Measurements from ENCODE around the gene ADPRHL1. TPM values are rescaled to one million over a fixed set of nuclear protein-coding genes. Genes with fewer than 3 reads are reported as not detected.

ADPRHL1 gene
- total and polyA plus RNA-seq, 12 donors, result 163 to 939 (median 656) TPM

GRCh38 chr13:113414335-113414734 lies 39.0 kb downstream of the ADPRHL1 start:
- H3K27ac ChIP-seq, result peak overlapping the region; percentile 62 to 86 (median 79)
- 51 to 52% methylated on average over 8 of the region's 8 CpGs for whole genome bisulfite sequencing, 2 donors

GRCh38 chr13:113413898-113414282 lies 39.4 kb downstream of the ADPRHL1 start:
- no peaks in the 10 kb centered on the region for H3K9me3 ChIP-seq
- TF ChIP-seq CTCF (IDR thresholded peaks at IDR 0.05), result no peak
- no peak for DNase-seq
- peaks cover 4 to 43% (median 10%) of the 10 kb centered on the region in 9 donors for H3K4me1 ChIP-seq
- intact Hi-C loops (cut with DNase I), result no loop called here
- peak overlapping the region; percentile 62 to 86 (median 79) for H3K27ac ChIP-seq
- H3K27me3 ChIP-seq, result no peaks in the 10 kb centered on the region
- 23 to 41% methylated on average over 9 of the region's 9 CpGs for WGBS, 2 donors
- no peaks in the 10 kb centered on the region for H3K36me3 ChIP-seq
- ATAC-seq, result peak; percentile 25 to 67 (median 48)
- H3K4me3 ChIP-seq, result no peak overlapping the region

More at GRCh38 chr13:113414335-113414734, 39.0 kb downstream of the ADPRHL1 start:
- no peak for TF ChIP-seq CTCF (IDR thresholded peaks at IDR 0.05)
- peak in 4 of 8 donors; percentile 3 to 8 (median 6) for ATAC-seq
- Histone ChIP-seq H3K4me1 (peaks cover 4 to 40% (median 10%) of the 10 kb centered on the region in 9 donors), H3K36me3 (peaks cover 0 to 3% (median 0%) of the 10 kb centered on the region in 9 donors), H3K9me3 (no peaks in the 10 kb centered on the region), H3K4me3 (no peak overlapping the region), H3K27me3 (no peaks in the 10 kb centered on the region)
- DNase-seq, result no peak
- intact Hi-C loops (cut with DNase I), result no loop called here

- WGBS, 2 donors, result 77 to 84% methylated on average over 32 of the region's 32 CpGs
- Histone ChIP-seq H3K4me3 (no peak overlapping the region), H3K9me3 (no peaks in the 10 kb centered on the region), H3K27me3 (no peaks in the 10 kb centered on the region), H3K4me1 (peaks cover 4 to 48% (median 10%) of the 10 kb centered on the region in 9 donors), H3K36me3 (no peaks in the 10 kb centered on the region), H3K27ac (peak overlapping the region; percentile 62 to 86 (median 79))
- TF ChIP-seq CTCF (IDR thresholded peaks at IDR 0.05), result no peak
- DNase-seq (no peak), ATAC-seq (peak; percentile 5 to 75 (median 34))
- intact Hi-C loops (cut with DNase I), result no loop called here
Observed at GRCh38 chr13:113413178-113413897, 40.0 kb downstream of the ADPRHL1 start.

GRCh38 chr13:113412440-113412839 lies 40.8 kb downstream of the ADPRHL1 start:
- Histone ChIP-seq H3K36me3 (peaks cover 0 to 2% (median 0%) of the 10 kb centered on the region in 9 donors), H3K27me3 (peaks cover 0 to 6% (median 0%) of the 10 kb centered on the region in 7 donors), H3K9me3 (no peaks in the 10 kb centered on the region), H3K4me3 (no peak overlapping the region), H3K27ac (peak overlapping the region in 4 of 10 donors; percentile 48 to 84 (median 78)), H3K4me1 (peaks cover 4 to 57% (median 18%) of the 10 kb centered on the region in 9 donors)
- no peak for DNase-seq
- no peak for TF ChIP-seq CTCF (IDR thresholded peaks at IDR 0.05)
- no peak for ATAC-seq
- 97% methylated on average over 21 to 27 of the region's 27 CpGs for WGBS, 2 donors
- intact Hi-C loops (cut with DNase I), result no loop called here
